ENCODE data around the gene FRMD1. TPM values are rescaled to one million over a fixed set of nuclear protein-coding genes. Genes with fewer than 3 reads are reported as not detected.

The FRMD1 gene
- total and polyA plus RNA-seq, 7 donors: 0.01 to 2.9 (median 0.25) TPM

GRCh38 chr6:168012431-168013249 lies 66.4 kb downstream of the FRMD1 start:
- Histone ChIP-seq H3K27ac (no peak overlapping the region), H3K27me3 (ENCODE audit: insufficient read depth in 3 of 3, low read length in 2 of 3) (peaks cover 0 to 14% (median 5%) of the 10 kb centered on the region in 3 donors), H3K36me3 (ENCODE audit: insufficient read depth in 1 of 2, low read depth in 1 of 2) (no peaks in the 10 kb centered on the region), H3K4me3 (no peak overlapping the region), H3K9me3 (peaks cover 29% of the 10 kb centered on the region), H3K4me1 (no peaks in the 10 kb centered on the region)
- intact Hi-C loops (cut with DNase I): no loop called here
- TF ChIP-seq CTCF (IDR thresholded peaks at IDR 0.05): no peak
- ATAC-seq: no peak
- 85 to 95% (median 87%) methylated on average over 13 of the region's 13 CpGs for WGBS, 3 donors
- no peak for DNase-seq

GRCh38 chr6:168011291-168011690 lies 67.7 kb downstream of the FRMD1 start:
- no peak for DNase-seq
- H3K27me3 ChIP-seq (ENCODE audit: insufficient read depth in 3 of 3, low read length in 2 of 3): peaks cover 0 to 3% (median 1%) of the 10 kb centered on the region in 3 donors
- no peak overlapping the region for H3K4me3 ChIP-seq
- intact Hi-C loops (cut with DNase I): no loop called here
- no peak for TF ChIP-seq CTCF (IDR thresholded peaks at IDR 0.05)
- WGBS, 3 donors: 88 to 100% (median 95%) methylated on average over 1 of the region's 1 CpG
- no peaks in the 10 kb centered on the region for H3K36me3 ChIP-seq (ENCODE audit: insufficient read depth in 1 of 2, low read depth in 1 of 2)
- H3K4me1 ChIP-seq: no peaks in the 10 kb centered on the region
- ATAC-seq: no peak
- peaks cover 29% of the 10 kb centered on the region for H3K9me3 ChIP-seq
- no peak overlapping the region for H3K27ac ChIP-seq

GRCh38 chr6:168009331-168009730 lies 69.7 kb downstream of the FRMD1 start:
- no peak overlapping the region for H3K27ac ChIP-seq
- no peaks in the 10 kb centered on the region for H3K27me3 ChIP-seq (ENCODE audit: insufficient read depth in 3 of 3, low read length in 2 of 3)
- 91 to 93% (median 93%) methylated on average over 3 of the region's 3 CpGs for WGBS, 3 donors
- no peak for TF ChIP-seq CTCF (IDR thresholded peaks at IDR 0.05)
- no peaks in the 10 kb centered on the region for H3K36me3 ChIP-seq (ENCODE audit: insufficient read depth in 1 of 2, low read depth in 1 of 2)
- no peaks in the 10 kb centered on the region for H3K4me1 ChIP-seq
- peaks cover 29% of the 10 kb centered on the region for H3K9me3 ChIP-seq
- no peak overlapping the region for H3K4me3 ChIP-seq
- DNase-seq (no peak), ATAC-seq (no peak)
- intact Hi-C loops (cut with DNase I): no loop called here

- DNase-seq (no peak), ATAC-seq (peak; percentile 54 to 90 (median 69))
- intact Hi-C loops (cut with DNase I): no loop called here
- no peaks in the 10 kb centered on the region for H3K4me1 ChIP-seq
- H3K36me3 ChIP-seq (ENCODE audit: insufficient read depth in 1 of 2, low read depth in 1 of 2): no peaks in the 10 kb centered on the region
- no peak overlapping the region for H3K4me3 ChIP-seq
- H3K9me3 ChIP-seq: peaks cover 29% of the 10 kb centered on the region
- H3K27ac ChIP-seq: no peak overlapping the region
- WGBS, 3 donors: 22 to 32% (median 24%) methylated on average over 3 of the region's 3 CpGs
- H3K27me3 ChIP-seq (ENCODE audit: insufficient read depth in 3 of 3, low read length in 2 of 3): no peaks in the 10 kb centered on the region
- no peak for TF ChIP-seq CTCF (IDR thresholded peaks at IDR 0.05)
These were observed 71.2 kb downstream of the FRMD1 start for GRCh38 chr6:168007592-168008338.

Data from psoas muscle (tissue), 8 donors.